ENCODE results near the gene TMEM263. TPM values are rescaled to one million over a fixed set of nuclear protein-coding genes. Genes with fewer than 3 reads are reported as not detected.

TMEM263 gene
- total and polyA plus RNA-seq, 2 of the 13 experiments (the other 11 are each of a cell fraction or from before 2014, with no cell fraction given), result 25.9 to 58.6 TPM

GRCh38 chr12:106986625-106987389, 31.1 kb downstream of the TMEM263 start, which contains the start of gene MTERF2 (continued):
- TF ChIP-seq TRAFD1 (CRISPR knock-in tag; IDR thresholded peaks at IDR 0.05; ENCODE audit: borderline replicate concordance) (no peak), ZNF775 (CRISPR knock-in tag; IDR thresholded peaks at IDR 0.05; ENCODE audit: borderline replicate concordance) (no peak), ZNF235 (CRISPR knock-in tag; IDR thresholded peaks at IDR 0.05; ENCODE audit: borderline replicate concordance) (peak; percentile 62; the same call in 1 of the 2 replicates), ZNF33A (CRISPR knock-in tag; IDR thresholded peaks at IDR 0.05; ENCODE audit: borderline replicate concordance) (no peak), ZNF788 (CRISPR knock-in tag; IDR thresholded peaks at IDR 0.05; ENCODE audit: borderline replicate concordance) (no peak; the same call in 1 of the 2 replicates), ZFYVE20 (CRISPR knock-in tag; IDR thresholded peaks at IDR 0.05; ENCODE audit: borderline replicate concordance, low read depth) (no peak), SOX6 (IDR thresholded peaks at IDR 0.05) (no peak), SOX6 (CRISPR knock-in tag; IDR thresholded peaks at IDR 0.05) (peak; percentile 44), MYNN (CRISPR knock-in tag; IDR thresholded peaks at IDR 0.05; ENCODE audit: low read depth) (no peak), ZFP62 (CRISPR knock-in tag; IDR thresholded peaks at IDR 0.05) (no peak), ZNF782 (CRISPR knock-in tag; IDR thresholded peaks at IDR 0.05; ENCODE audit: borderline replicate concordance) (peak; percentile 92), E2F2 (CRISPR knock-in tag; IDR thresholded peaks at IDR 0.05; ENCODE audit: borderline replicate concordance) (no peak), PPARG (CRISPR knock-in tag; conservative IDR thresholded peaks at IDR 0.05) (no peak), HOXA3 (CRISPR knock-in tag; IDR thresholded peaks at IDR 0.05) (peak; percentile 37; the same call in 1 of the 2 replicates), ZNF615 (CRISPR knock-in tag; IDR thresholded peaks at IDR 0.05; ENCODE audit: borderline replicate concordance) (peak; percentile 35; the same call in 1 of the 2 replicates), HNRNPLL (IDR thresholded peaks at IDR 0.05; ENCODE audit: low read depth, low read length, poor library complexity, severe bottlenecking) (peak; percentile 51), MYC (CRISPR knock-in tag; IDR thresholded peaks at IDR 0.05; ENCODE audit: borderline replicate concordance) (peak; percentile 82), XRCC5 (optimal IDR thresholded peaks at IDR 0.05; ENCODE audit: low read length) (peak; percentile 80), SIX4 (CRISPR knock-in tag; IDR thresholded peaks at IDR 0.05) (no peak), ZNF354B (CRISPR knock-in tag; IDR thresholded peaks at IDR 0.05) (peak; percentile 74; the same call in 1 of the 2 replicates), SP4 (CRISPR knock-in tag; IDR thresholded peaks at IDR 0.05) (peak; percentile 80; the same call in 1 of the 2 replicates), RERE (CRISPR knock-in tag; IDR thresholded peaks at IDR 0.05; ENCODE audit: low read depth) (no peak)
